ENCODE results near the gene SF1.
A peak's percentile ranks its signal among the peaks of the same experiment; 100 is the strongest.

SF1 gene

GRCh38 chr11:64746486-64746885 is 31.9 kb downstream of the SF1 start:
- no peak for DNase-seq (ENCODE audit: low read depth, low spot score)

- peak; percentile 52 for DNase-seq (ENCODE audit: low read depth, low spot score)
These were observed 32.6 kb downstream of the SF1 start for GRCh38 chr11:64745521-64746328.

GRCh38 chr11:64745189-64745520 is 33.2 kb downstream of the SF1 start:
- peak; percentile 36 for DNase-seq (ENCODE audit: low read depth, low spot score)

GRCh38 chr11:64744544-64745188 is 33.7 kb downstream of the SF1 start:
- DNase-seq (ENCODE audit: low read depth, low spot score) = no peak

GRCh38 chr11:64743591-64744543 is 34.5 kb downstream of the SF1 start, which contains the start of gene RASGRP2:
RASGRP2 (minus strand) TSS chr11:64744142; CDS start chr11:64742866, 1,276 bp downstream.
- peak; percentile 66 for DNase-seq (ENCODE audit: low read depth, low spot score)

- DNase-seq (ENCODE audit: low read depth, low spot score) = peak; percentile 58
These were observed 35.3 kb downstream of the SF1 start for GRCh38 chr11:64742889-64743590.

- DNase-seq (ENCODE audit: low read depth, low spot score) = no peak
These were observed 36.1 kb downstream of the SF1 start for GRCh38 chr11:64742087-64742888.

GRCh38 chr11:64741375-64742086 is 36.8 kb downstream of the SF1 start:
- DNase-seq (ENCODE audit: low read depth, low spot score) = no peak

GRCh38 chr11:64739871-64740270 is 38.5 kb downstream of the SF1 start:
- DNase-seq (ENCODE audit: low read depth, low spot score) = no peak

- no peak for DNase-seq (ENCODE audit: low read depth, low spot score)
These were observed 41.7 kb downstream of the SF1 start for GRCh38 chr11:64736654-64737053.

GRCh38 chr11:64735725-64736259 is 42.5 kb downstream of the SF1 start:
- DNase-seq (ENCODE audit: low read depth, low spot score) = no peak

GRCh38 chr11:64734811-64735724 is 43.3 kb downstream of the SF1 start:
- DNase-seq (ENCODE audit: low read depth, low spot score) = no peak

GRCh38 chr11:64731601-64732000 is 46.7 kb downstream of the SF1 start:
- no peak for DNase-seq (ENCODE audit: low read depth, low spot score)

GRCh38 chr11:64729851-64730382 is 48.4 kb downstream of the SF1 start:
- DNase-seq (ENCODE audit: low read depth, low spot score) = no peak

GRCh38 chr11:64728757-64729365 is 49.5 kb downstream of the SF1 start:
- DNase-seq (ENCODE audit: low read depth, low spot score) = no peak

GRCh38 chr11:64726867-64727530 is 51.3 kb downstream of the SF1 start:
- DNase-seq (ENCODE audit: low read depth, low spot score) = no peak

GRCh38 chr11:64726211-64726641 is 52.1 kb downstream of the SF1 start:
- no peak for DNase-seq (ENCODE audit: low read depth, low spot score)
